HG02571 (cell line): ENCODE data around the gene DNAL4.

Source experiments
- ATAC-seq: cut with Tn5 transposase; IDR thresholded peaks from one replicate; pipeline ENCODE4 v1.9.1; 2021; ENCODE audit warnings: mild to moderate bottlenecking, moderate library complexity; ENCODE audit not compliant: unreplicated experiment

DNAL4 gene

GRCh38 chr22:38741576-38741975, 52.4 kb downstream of the DNAL4 start:
- no peak for ATAC-seq

- ATAC-seq = no peak
These were observed 52.8 kb downstream of the DNAL4 start for GRCh38 chr22:38741166-38741565.

GRCh38 chr22:38740754-38741153, 53.2 kb downstream of the DNAL4 start:
- ATAC-seq = no peak

GRCh38 chr22:38740116-38740723, 53.7 kb downstream of the DNAL4 start:
- no peak for ATAC-seq

GRCh38 chr22:38739300-38740055, 54.5 kb downstream of the DNAL4 start:
- ATAC-seq = no peak

GRCh38 chr22:38738475-38739070, 55.4 kb downstream of the DNAL4 start:
- no peak for ATAC-seq

GRCh38 chr22:38737302-38738060, 56.5 kb downstream of the DNAL4 start:
- no peak for ATAC-seq

- ATAC-seq = no peak
These were observed 57.7 kb downstream of the DNAL4 start for GRCh38 chr22:38736257-38736570.

GRCh38 chr22:38735465-38736256, 58.3 kb downstream of the DNAL4 start:
- ATAC-seq = no peak

GRCh38 chr22:38735126-38735464, 58.8 kb downstream of the DNAL4 start:
- no peak for ATAC-seq

- ATAC-seq = no peak
These were observed 59.4 kb downstream of the DNAL4 start for GRCh38 chr22:38734421-38735100.

- ATAC-seq = no peak
These were observed 60.1 kb downstream of the DNAL4 start for GRCh38 chr22:38733724-38734381.

- no peak for ATAC-seq
These were observed 60.6 kb downstream of the DNAL4 start for GRCh38 chr22:38733329-38733723.

- no peak for ATAC-seq
These were observed 61.6 kb downstream of the DNAL4 start for GRCh38 chr22:38732251-38732815.

GRCh38 chr22:38731703-38732161, 62.2 kb downstream of the DNAL4 start:
- no peak for ATAC-seq

GRCh38 chr22:38730411-38730871, 63.5 kb downstream of the DNAL4 start:
- ATAC-seq = no peak

- ATAC-seq = no peak
These were observed 64.0 kb downstream of the DNAL4 start for GRCh38 chr22:38729946-38730345.

- ATAC-seq = no peak
These were observed 64.8 kb downstream of the DNAL4 start for GRCh38 chr22:38728871-38729796.
